Measurements from ENCODE around the gene DAZAP1.

DAZAP1 gene

GRCh38 chr19:1445185-1445931 is 38.0 kb downstream of the DAZAP1 start:
- no peak for DNase-seq

GRCh38 chr19:1445932-1446712 is 38.7 kb downstream of the DAZAP1 start:
- no peak for DNase-seq

- no peak for DNase-seq
Measured at GRCh38 chr19:1446713-1447481, 39.5 kb downstream of the DAZAP1 start.

GRCh38 chr19:1447504-1447903 is 40.1 kb downstream of the DAZAP1 start:
- DNase-seq = no peak

GRCh38 chr19:1447944-1448343 is 40.6 kb downstream of the DAZAP1 start:
- no peak for DNase-seq

GRCh38 chr19:1449467-1450442 is 42.4 kb downstream of the DAZAP1 start, which contains the start of gene APC2:
TSS of gene APC2 (plus strand) at chr19:1450121. CDS start at chr19:1453002, 2,881 bp downstream.
- DNase-seq = no peak

GRCh38 chr19:1450735-1451731 is 43.6 kb downstream of the DAZAP1 start:
- DNase-seq = no peak

GRCh38 chr19:1451916-1452801 is 44.8 kb downstream of the DAZAP1 start:
- no peak for DNase-seq

GRCh38 chr19:1452802-1453524 is 45.6 kb downstream of the DAZAP1 start:
- DNase-seq = no peak

GRCh38 chr19:1453525-1454364 is 46.4 kb downstream of the DAZAP1 start:
- no peak for DNase-seq

- DNase-seq = no peak
Measured at GRCh38 chr19:1455002-1455335, 47.6 kb downstream of the DAZAP1 start.

- no peak for DNase-seq
Measured at GRCh38 chr19:1455336-1456120, 48.1 kb downstream of the DAZAP1 start.

- no peak for DNase-seq
Measured at GRCh38 chr19:1456121-1456900, 48.9 kb downstream of the DAZAP1 start.

- DNase-seq = no peak
Measured at GRCh38 chr19:1457031-1457739, 49.8 kb downstream of the DAZAP1 start.

- DNase-seq = no peak
Measured at GRCh38 chr19:1457892-1458291, 50.5 kb downstream of the DAZAP1 start.

- DNase-seq = no peak
Measured at GRCh38 chr19:1459479-1459878, 52.1 kb downstream of the DAZAP1 start.

Data from SIG-M5 (cell line).